Stomach (tissue), 4 donors: ENCODE results near the gene FCRL2.

Experiments used
- POLR2A ChIP-seq, 4 donors: fragments of 450-650 bp; IDR thresholded peaks; one replicate each; pipeline ENCODE4 v1.6.1; 2016; ENCODE audit warnings: antibody characterized with exemption in 4 of 4, control low read depth in 2 of 4, mild to moderate bottlenecking in 1 of 4, moderate library complexity in 1 of 4
- POLR2AphosphoS5 ChIP-seq, 3 donors: sonication (generic); formaldehyde crosslinking; IDR thresholded peaks; one replicate each; pipeline ENCODE4 v1.6.1; 2016; ENCODE audit warnings: antibody characterized with exemption in 3 of 3
- TF ChIP-seq, protein P1 (sequence below), 7 experiments: fragments of 450-650 bp in 4 of 7; fragments of 200-600 bp in 3 of 7; sonication (generic) in 3 of 7; IDR thresholded peaks; one replicate each; pipeline ENCODE4 v1.5.1; 2016 to 2019; ENCODE audit warnings: antibody characterized with exemption in 7 of 7, control low read depth in 2 of 7, mild to moderate bottlenecking in 1 of 7

DNA sequence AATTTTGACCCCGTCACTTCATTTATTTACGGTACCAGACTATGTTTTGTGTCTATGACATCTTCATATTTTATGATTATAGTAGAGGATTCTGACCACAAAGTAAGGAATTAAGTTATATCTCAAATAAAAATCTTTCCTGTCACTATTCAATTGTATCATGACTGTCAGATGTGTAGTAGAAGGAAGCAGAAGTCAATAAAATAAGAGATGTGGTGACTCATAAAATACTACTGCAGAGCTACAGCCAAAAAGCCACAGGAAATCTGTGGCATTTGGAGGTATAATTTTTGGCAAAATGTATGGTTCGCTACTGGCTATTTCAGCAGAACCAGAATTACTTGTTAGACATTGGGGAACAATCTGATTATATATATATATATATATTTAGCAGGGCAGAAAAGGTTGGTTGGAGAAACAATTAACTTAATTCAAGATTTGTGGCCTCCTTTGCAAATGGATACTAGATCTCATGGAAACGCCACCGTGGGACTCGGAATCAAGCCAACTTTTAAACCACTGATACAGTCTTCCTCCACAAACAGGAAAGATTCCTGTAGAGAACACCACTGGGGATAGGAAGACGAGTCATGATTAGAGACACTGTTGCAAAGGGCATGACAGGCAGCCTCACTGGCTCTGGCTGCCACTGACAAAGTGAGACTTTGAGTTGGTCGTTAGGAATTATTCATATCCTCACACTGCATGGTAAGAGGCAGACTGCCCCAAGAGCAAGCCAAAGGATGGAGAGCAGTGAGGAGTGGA is 5.1 kb downstream of the FCRL2 start:
- TF ChIP-seq, protein P1, sequence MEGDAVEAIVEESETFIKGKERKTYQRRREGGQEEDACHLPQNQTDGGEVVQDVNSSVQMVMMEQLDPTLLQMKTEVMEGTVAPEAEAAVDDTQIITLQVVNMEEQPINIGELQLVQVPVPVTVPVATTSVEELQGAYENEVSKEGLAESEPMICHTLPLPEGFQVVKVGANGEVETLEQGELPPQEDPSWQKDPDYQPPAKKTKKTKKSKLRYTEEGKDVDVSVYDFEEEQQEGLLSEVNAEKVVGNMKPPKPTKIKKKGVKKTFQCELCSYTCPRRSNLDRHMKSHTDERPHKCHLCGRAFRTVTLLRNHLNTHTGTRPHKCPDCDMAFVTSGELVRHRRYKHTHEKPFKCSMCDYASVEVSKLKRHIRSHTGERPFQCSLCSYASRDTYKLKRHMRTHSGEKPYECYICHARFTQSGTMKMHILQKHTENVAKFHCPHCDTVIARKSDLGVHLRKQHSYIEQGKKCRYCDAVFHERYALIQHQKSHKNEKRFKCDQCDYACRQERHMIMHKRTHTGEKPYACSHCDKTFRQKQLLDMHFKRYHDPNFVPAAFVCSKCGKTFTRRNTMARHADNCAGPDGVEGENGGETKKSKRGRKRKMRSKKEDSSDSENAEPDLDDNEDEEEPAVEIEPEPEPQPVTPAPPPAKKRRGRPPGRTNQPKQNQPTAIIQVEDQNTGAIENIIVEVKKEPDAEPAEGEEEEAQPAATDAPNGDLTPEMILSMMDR (IDR thresholded peaks at IDR 0.05), result no peak
- TF ChIP-seq POLR2A (IDR thresholded peaks at IDR 0.05), result no peak
- no peak for TF ChIP-seq POLR2AphosphoS5 (IDR thresholded peaks at IDR 0.05)
